Frontal cortex (tissue), 4 donors: ENCODE measurements around the gene HOXA1. TPM values are rescaled to one million over a fixed set of nuclear protein-coding genes. Genes with fewer than 3 reads are reported as not detected.

ENCODE experiments used
- DNase-seq, 2 donors: peaks; one replicate each; pipeline ENCODE4 v3.0.0; 2012; ENCODE audit warnings: low spot score in 2 of 2
- FAIRE-seq: peaks from 2 replicates; lab custom pipeline; 2012; peaks lifted over from hg19 to GRCh38; lab: Jason Lieb, UNC
- total RNA-seq: library from RNA; depleted of rRNA; stranded (reverse); fragments of >200 nt; gene quantifications from one replicate; pipeline ENCODE4 v1.2.3, GENCODE V29; 2014
- donor health status: control.
- donor health status: control.
- donor health status: control.

HOXA1 gene
- total RNA-seq, 1 donor from 2014 or later = not detected

DNA sequence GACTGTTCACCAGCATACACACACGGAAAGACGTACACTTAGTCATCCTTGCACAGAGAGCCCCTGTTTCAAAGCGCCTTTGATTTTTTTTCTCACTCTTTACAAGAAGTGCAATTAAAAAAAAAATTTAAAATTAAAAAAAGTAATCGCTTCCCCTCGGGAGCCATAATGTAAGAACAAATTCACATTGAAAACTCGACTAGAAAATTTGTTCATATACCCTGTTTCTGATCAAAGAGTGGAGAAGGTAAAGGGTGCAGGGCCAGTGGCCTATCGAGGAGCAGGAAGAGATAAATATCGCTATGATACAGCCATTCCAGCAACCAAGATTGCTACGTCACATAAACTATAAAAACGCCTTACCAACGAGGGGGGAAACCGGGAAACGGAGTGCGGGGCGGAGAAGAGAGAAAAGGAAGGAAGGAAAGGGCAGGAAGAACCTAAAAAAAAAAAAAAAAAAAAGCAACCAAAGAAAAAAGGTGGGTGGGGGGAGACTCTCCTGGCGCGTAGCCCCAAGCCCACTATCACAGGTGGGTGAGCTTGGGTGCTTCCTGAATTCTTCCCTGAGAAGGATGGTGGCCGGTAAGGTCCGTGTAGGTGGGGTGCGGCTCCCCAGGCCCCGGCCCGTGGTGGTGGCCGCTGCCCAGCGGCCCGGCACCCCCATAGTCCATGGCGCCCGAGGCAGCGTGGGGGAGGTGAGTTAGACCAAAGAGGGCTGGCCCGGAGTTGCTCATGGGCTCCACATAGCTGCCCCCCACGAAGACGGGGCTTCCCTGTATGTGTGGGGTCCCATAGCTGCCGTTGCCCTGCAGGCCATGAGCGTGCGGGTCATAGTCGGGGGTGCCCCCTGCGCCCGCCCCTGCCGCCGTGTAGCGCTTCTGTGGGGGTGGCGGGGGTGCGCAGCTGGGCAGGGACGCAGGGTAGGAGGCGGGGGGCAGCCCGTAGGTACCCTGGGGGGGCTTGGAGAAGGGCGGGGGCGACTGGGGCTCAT, 11.9 kb upstream of the HOXA1 start:
- FAIRE-seq = no peak
- no peak for DNase-seq

DNA sequence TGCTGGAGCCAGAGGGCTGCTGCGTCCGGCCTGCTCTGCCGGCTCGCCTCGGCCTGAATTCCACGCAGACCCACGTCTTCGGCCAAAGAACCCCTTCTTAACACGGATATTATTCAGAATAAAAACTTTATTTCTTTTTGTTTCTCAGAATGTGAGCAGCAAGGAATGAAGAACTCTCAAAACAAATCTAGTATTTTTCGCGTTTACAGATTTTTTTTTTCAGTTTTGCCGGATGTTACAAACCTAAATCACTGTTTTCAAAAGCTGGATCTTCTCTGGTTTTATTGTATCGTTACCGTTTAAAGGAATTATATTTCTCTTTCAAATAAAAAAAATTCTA, 11.1 kb upstream of the HOXA1 start:
- no peak for DNase-seq
- FAIRE-seq = no peak

DNA sequence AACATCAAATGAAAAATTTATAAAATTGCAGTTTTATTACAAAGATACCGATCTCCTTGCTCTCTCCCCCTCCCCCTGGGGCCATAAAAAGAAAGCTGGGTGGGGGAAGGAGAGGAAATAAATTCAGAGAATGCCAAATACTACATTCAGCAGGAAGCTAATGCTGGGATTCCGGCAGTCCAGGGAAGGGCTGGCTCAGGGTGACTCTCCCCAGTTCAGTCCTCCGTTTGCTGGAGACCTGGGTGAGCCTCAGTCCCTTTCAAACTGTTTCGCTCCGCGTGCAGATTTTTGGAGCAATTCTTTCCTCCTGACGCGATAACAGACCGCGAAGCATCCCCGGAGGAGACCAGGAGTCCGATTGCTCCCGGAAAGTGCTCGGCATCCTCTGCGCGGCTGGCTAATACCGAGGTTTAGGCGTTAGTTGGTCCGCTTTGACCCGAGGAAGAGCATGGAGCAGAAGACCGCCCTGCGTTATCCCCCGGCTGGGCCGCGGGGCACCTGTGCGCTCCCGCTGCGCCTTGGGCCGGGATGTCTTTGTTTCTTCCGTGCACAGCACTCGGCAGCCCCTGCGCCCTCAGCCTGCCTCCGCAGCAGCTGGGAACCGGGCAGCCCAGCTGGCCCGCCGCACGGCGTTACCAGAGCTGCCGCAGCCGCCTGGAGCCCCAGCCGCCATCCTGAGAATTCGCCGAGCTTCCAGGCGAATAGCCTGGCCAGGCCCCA, 10.5 kb upstream of the HOXA1 start:
- FAIRE-seq = no peak

DNA sequence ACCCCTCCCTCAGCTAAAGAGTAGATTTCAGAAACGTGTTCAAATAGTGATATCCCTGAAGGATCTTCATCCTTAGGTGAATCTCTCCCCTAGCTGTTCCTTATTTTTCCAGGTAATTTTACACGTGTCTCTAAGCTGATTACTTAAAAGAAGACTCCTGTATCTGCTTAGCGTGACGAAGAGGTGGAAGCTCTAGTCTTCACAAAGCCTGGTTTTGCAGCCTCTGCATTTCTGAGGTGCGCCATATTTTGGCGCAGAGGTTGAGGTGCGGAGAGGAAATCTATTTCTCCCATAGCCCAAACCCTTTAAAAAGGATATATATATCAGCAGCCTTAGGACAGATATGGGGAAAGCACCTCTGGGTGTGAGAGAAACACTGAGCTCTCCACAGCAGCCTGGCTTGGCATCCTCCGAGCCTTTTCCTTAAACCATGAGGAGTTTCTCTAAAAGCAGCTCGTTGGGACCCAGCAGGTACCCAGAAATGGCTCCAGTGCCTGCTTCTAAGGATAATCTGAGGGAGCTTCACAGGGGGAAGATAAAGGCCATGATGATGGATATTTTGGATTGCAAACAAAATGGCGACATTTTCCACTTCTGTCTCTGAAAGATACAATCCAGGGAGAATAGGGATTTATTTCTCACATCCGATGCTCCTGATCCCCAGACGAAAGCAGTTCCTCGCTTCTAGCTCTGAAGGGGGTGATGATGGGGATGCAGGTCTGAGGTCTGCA, 9.7 kb upstream of the HOXA1 start:
- DNase-seq (no peak), FAIRE-seq (no peak)

More for the DNA sequence above, 10.5 kb upstream of the HOXA1 start:
- no peak for DNase-seq

DNA sequence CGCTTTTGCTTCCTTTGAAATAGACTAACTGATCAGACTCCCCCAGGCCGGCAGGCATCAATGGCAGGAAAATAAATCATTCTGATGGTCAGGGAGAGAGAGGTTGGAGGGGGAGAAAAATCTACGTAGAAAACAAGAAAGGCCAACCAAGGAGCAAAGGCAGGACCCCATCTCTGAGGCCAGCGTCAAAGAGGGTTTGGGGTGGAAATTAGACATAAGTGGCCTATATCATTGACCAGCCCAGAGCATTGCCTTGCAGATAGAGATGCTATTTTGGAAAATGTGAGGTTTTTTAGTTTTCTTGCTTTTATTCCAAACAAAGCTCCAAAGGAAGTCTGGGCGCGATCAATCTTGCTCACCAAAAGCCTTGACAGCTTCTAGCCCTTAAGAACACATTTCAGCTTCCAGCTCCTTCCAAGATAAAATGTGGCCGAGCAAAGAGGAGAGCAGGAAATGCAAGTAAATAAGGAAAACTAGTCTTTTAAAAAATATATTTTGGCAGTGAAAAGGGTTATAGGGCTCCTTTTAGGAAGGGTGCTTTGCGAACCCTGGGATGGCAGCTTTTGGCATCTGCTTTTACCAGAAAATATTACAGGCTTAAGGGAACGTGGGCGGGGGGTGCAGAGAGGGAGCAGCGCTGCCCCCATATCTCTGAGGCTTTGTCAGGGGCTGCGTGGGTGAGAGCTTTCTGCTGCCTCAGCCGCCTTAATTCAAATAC, 8.7 kb upstream of the HOXA1 start:
- FAIRE-seq (no peak), DNase-seq (no peak)

DNA sequence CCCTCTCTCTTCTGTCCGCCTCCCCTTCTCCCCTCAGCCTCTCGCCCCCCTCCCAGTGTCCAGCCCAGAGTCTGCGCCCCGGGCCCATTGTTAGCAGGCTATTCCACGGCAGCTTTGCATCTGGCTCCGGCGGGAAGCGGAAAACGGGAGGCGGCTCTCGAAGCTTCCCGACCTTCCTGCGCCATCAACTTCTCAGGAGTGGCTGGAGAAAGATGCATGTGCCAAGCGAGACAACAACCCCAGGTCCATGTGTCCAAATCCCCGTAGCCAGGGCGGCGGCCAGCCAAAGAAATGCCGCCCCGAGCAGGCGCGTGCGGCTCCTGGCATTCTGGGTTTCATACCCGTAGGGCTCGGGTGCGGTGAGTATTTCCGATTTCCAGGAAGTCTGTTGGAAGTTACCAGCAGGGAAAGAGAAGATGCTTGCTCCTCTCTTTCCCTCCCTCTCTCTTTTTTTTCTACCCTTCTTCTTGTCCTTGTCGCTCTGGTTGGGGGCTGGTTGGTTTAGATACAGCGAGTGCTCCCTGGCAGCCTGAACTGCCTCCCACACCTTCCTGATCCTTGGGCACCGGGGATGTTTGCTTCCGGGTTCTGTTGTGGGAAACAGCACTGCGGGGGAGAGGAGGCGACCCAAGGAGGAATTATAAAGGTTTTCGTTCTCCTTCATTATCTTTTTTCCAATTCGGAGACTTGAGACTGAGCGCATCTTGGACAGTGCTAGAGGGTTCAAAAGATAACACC, 7.9 kb upstream of the HOXA1 start:
- no peak for DNase-seq

DNA sequence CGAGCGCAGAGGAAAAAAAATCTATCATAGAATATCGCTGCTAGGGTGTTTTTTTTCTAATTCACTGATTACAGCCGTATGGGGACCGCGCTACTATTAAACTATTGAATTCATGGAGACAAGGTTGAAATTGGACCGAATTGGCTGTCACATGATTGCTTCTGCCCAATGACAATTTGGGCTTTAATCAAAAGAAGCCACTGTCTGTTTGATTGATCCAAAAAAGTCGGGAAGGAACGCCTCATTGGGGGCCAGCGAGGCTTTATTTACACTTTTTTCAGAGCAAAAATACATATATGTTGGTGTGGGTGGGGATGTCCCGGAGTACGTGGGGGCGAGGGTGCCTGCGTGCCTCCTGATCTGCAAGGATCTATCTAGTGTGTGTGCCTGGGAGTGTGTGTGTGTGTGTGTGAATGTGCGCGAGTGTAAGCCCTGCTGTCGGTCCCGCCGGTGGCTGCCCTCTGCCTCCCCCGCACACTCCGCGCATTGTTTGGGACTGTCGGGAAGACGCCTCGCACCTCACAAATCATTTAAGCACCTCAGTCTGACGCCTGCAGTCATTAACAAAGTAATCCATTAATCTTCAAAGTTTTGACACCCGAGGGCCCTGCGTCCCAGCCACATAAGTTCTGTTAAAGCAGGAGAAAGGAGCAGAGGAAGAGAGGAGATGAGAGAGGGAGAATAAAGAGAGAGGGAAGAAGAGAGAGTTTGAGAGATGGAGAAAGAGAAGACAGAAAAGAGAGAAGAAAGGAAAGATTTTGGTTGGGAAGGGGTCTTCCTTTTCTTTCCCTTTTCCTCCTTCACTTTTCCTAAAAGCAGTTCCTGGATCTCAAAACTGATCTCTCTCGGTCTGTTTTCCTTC, 7.0 kb upstream of the HOXA1 start, which contains the start of gene HOXA2:
HOXA2 (minus strand) TSS at position 103 of the 862 bp plus-strand sequence. CDS start 183 bp downstream, outside the sequence.
- FAIRE-seq (no peak), DNase-seq (no peak)

More for the DNA sequence above, 7.9 kb upstream of the HOXA1 start:
- FAIRE-seq = no peak

DNA sequence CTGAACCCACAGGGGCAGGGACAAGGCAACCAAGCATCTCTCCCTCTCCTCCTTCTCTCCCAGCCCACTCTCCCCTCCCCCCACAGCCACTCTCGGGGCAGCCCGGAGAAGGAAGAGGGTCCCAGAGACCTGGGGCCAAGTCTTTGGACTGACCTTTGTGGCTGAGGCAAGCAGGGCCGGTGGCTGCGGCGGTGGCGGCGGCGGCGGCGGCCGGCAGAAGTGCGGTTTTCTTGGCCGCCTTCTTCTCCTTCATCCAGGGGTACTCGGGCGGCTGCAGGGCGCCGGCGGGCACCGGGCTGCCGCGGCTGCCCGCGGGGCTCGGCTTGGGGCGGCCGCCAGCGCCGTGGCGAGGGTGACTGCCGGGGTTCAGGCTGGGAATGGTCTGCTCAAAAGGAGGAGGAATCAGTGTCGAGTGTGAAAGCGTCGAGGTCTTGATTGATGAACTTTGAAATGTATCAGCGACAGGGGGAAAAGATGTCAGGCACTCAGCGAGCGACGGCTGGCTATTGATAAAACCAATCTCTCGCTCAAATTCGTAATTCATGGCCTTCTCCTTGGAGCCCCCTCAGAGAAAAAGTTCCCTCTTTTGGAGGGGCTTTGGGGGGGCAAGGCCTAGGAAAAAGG, 6.3 kb upstream of the HOXA1 start:
- no peak for FAIRE-seq
- DNase-seq = no peak

DNA sequence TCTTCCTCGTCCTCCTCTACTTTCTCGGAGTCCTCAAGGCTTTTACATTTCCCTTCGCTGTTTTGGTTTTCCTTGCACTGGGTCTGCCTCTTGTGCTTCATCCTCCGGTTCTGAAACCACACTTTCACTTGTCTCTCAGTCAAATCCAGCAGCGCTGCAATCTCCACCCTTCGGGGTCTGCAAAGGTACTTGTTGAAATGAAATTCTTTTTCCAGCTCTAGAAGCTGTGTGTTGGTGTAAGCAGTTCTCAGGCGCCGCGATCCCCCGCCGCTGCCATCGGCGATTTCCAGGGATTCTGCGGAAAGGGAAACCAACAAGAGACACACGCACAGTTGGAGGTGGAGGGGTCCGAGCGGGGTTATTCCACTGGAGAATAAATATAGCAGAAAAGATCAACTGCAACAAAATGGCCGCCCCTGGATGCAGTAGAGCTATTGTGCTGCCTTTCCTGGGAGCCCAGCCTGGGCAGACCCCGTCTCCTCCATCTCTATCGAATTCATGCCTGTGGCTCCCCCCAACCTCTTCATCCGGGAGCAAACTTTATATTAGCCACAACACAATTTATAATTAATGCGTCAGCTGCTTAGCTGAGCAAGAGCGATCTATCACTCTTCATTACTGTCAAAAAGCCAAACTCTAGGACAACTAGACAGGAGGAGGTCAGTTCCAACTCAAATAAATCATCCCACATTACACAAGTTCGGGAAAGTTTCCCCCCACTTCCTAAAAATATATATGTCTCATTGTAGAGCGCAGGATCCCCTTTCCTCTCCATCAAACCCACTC, 5.6 kb upstream of the HOXA1 start:
- FAIRE-seq = no peak
- DNase-seq = no peak

DNA sequence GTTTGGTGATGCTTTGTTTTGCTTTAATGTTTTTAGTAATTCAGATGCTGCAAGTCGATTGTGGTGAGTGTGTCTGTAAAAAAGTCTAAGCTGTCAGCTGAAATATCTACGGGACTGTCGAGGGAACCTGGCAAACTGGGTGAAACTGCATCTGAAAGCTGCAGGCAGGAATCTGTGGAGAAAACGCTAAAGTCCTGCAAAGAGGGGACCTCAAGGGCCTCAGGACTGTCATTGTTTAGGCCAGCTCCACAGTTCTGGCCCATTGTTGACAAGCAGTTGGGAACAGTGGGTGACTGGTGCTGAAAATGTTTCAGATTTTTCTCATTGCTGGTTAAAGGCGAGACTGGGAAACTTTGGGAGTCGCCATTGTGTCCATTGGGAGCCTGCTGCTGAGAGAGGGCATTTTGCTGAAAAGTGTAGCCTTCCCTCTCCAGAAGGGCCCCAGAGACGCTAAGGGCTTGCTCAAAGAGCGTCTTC, 4.9 kb upstream of the HOXA1 start:
- no peak for FAIRE-seq

DNA sequence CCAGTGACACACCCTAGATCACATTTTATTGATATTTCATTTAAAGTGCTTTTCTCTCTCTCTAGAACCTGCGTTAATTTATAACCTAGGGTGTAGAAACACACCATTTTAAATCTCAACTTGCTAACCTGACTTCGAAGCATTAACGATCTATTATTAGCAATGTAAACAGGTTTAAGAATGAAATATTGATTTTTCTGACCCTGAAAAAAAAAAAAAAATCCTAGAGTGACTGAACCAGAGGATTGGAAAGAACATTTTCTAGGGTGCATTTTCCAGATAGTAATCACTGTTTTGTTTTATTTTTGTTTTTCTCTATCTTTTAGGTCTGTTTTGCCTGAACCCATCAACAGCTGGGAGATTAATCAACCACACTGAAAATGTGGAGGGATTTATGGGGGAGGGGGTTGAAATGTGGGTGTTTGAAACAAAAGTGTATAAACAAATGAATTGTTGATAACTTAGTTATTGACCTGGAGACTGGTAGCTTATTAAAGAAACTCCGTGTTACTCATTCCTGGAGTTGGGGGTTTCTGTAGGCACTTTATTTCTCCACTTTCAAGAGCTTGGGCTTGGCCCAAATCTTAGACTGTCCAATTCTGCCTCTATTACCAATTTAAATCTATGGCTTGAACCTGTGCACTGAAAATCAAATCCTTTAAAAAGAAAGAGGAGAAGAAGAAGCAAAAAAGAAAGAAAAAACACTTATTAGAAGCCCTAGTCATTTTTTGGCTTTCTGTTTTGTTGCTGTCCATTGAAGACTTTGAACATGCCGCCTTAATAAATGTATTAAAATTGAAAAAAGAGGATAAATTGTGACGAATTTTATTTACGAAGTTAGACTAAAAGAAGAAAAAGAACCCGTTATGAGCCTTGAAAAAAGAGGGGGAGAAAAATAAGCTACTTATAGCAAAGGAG, 3.9 kb upstream of the HOXA1 start:
- DNase-seq (no peak), FAIRE-seq (no peak)

More for the DNA sequence above, 4.9 kb upstream of the HOXA1 start:
- no peak for DNase-seq

DNA sequence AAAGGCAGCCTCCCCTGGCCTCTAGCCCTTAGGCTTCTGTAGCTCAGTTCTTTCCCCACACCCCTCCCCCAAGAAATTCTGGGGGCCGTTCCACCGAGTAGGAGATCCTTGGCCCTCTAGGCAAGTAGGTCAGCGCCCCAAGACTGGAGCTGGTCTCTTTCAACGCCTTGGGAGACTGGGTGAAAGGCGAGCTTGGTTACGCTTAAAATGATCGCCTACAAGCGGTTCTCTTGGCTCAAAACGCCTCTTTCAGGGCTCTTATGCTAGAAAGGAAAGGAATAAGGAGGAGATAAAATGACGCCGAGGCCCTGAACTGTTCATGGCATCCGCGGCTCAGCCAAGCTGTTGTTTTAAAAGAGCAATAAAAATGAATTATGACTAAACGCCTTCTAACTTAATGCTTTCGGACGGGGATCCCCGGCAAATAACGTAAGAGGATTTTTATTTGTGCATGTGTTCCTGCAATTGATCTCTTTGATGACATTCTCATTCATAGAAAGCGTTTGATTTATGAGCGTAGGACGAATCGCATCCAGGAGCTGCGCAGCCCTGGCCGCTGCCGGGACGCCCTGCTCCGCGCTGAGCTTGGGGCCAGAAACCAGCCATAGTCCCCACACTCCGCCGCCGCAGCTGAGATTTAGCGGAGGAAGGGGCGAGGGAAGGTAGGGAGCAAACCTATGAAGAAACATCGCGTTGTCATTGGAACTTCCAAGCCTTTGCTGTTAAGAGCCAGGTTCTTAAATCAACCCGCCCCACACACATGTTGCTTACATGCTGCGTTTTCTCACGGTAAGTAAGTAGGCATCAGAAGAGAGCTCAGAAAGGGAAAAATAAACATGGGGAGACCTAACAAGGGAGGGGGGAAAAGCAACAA, 3.0 kb upstream of the HOXA1 start:
- FAIRE-seq = no peak
- no peak for DNase-seq

DNA sequence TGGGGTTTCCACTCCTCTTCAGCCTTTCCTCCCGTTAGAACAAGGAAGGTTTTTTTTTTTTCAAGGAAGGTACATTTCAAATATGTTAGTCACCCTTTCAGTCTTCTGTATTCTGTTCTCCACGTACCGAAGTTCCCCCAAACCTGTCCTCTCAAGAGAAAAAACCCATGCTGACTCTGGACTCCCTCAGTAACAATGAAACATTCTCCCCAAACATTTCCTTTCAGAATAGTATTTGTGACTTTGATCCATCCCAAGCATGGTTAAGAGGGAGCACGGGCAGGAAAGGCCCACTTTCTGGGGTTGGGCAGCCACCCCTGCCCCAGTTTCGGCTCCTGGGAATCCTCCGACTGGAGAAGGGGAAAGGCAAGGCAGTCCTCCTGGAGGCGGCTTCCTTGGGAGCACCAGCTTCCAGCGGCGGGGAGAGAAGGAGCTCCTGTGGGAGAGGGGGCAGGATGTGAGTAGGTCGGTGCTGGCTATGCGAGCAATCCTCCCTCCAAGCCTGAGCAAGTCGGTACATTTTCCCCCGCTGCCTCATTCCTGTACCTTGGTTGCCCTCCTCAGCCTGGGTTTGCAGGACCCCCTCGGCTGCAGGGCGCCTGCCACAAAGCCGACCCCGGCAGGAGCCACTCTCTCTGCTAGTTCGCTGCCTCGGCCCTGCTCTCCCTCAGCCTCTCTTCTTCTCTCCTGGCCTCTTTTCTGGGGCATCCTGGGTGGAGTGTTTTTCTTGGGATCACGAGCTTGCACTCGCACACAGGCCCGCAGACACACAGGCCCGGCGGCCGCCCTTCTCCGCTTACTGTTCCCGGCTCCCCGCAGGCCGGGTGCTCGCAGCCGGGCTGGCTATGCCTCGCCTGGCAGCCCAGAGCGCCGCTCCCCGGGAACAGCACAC, 2.1 kb upstream of the HOXA1 start:
- no peak for FAIRE-seq

More for the DNA sequence above, 2.1 kb upstream of the HOXA1 start:
- DNase-seq = peak in 1 of 2 donors; percentile 21
